ENCODE measurements around the gene SF3B6. TPM values are rescaled to one million over a fixed set of nuclear protein-coding genes. Genes with fewer than 3 reads are reported as not detected.

SF3B6 gene
- total and polyA plus RNA-seq, 2 experiments from 2014 or later, result 140 to 565 TPM

DNA sequence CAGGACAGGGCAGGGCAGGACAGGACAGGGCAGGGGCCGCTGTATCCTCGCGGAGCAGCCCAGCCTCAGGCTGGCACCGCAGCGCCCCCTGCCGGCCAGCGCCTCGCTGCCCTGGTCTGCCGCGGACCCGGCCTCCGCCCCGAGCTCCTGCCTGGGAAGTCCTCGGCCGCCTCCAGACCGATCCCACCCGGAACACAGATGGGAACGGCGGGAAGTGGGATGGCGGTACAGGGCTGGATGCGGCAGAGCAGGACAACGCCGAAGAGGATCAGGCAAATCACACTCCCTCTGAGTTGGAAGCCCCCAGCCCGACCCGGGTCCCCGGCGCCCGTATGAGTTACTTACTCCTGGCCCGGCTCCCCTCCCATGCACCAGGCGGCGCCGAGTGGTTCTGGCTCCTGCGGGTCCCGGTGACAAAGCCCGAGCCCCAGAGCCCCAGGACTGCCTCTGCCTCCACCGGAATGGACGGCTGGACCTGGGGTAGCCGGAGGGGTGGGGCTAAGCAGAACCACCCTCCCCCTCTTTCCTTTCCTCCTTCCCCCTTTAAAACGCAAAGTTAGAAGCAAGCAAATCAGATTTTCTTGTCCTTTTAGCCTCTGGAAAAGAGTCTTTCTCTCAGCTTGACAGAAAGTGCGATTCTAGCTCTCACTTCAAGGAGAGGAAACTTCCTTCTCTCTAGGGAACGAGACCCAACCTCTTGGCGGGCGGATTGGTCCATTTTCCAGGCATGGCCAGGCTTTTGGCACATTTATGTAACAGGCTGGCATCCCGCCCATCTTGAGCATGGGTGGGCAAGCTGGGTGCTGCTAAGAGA is 8.5 kb upstream of the SF3B6 start, which contains the start of gene TP53I3:
Gene TP53I3, minus strand, starts transcription at position 449 of the 814 bp plus-strand sequence. CDS start 508 bp downstream, outside the sequence.
- TF ChIP-seq EZH2 (IDR thresholded peaks at IDR 0.05; ENCODE audit: low read depth, unreplicated experiment), result no peak
- no peak for TF ChIP-seq ZNF114 (CRISPR knock-in tag; IDR thresholded peaks at IDR 0.05)
- TF ChIP-seq POLR2AphosphoS5 (IDR thresholded peaks at IDR 0.05; ENCODE audit: low read depth), result peak; percentile 75
- no peak for TF ChIP-seq ZNF331 (CRISPR knock-in tag; IDR thresholded peaks at IDR 0.05; ENCODE audit: low read depth)
- no peak for TF ChIP-seq JUNB (IDR thresholded peaks at IDR 0.05; ENCODE audit: unreplicated experiment)
- TF ChIP-seq NANOG (IDR thresholded peaks at IDR 0.05; ENCODE audit: borderline replicate concordance), result no peak
- peak; percentile 7 for TF ChIP-seq REST (IDR thresholded peaks at IDR 0.05; ENCODE audit: unreplicated experiment)
- TF ChIP-seq ETS1 (IDR thresholded peaks at IDR 0.05), result 0 out of 2 replicates have a peak, but pooled peaks have one; percentile 33
- TF ChIP-seq STAT1 (IDR thresholded peaks at IDR 0.05; ENCODE audit: unreplicated experiment), result no peak
- TF ChIP-seq, protein P1, sequence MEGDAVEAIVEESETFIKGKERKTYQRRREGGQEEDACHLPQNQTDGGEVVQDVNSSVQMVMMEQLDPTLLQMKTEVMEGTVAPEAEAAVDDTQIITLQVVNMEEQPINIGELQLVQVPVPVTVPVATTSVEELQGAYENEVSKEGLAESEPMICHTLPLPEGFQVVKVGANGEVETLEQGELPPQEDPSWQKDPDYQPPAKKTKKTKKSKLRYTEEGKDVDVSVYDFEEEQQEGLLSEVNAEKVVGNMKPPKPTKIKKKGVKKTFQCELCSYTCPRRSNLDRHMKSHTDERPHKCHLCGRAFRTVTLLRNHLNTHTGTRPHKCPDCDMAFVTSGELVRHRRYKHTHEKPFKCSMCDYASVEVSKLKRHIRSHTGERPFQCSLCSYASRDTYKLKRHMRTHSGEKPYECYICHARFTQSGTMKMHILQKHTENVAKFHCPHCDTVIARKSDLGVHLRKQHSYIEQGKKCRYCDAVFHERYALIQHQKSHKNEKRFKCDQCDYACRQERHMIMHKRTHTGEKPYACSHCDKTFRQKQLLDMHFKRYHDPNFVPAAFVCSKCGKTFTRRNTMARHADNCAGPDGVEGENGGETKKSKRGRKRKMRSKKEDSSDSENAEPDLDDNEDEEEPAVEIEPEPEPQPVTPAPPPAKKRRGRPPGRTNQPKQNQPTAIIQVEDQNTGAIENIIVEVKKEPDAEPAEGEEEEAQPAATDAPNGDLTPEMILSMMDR (conservative IDR thresholded peaks at IDR 0.05; ENCODE audit: low read depth in 2 of 2), result peak; percentile 76 to 95
- no peak for TF ChIP-seq EZH2phosphoT487 (IDR thresholded peaks at IDR 0.05; ENCODE audit: unreplicated experiment)
- TF ChIP-seq ZNF462 (CRISPR knock-in tag; IDR thresholded peaks at IDR 0.05), result no peak
- TF ChIP-seq CREB1 (CRISPR knock-in tag; IDR thresholded peaks at IDR 0.05; ENCODE audit: low read depth), result 0 out of 2 replicates have a peak, but pooled peaks have one; percentile 17
- Histone ChIP-seq H3K27ac (ENCODE audit: low read depth) (peak within 1 kb of the TSS; percentile 96), H3K4me2 (peak within 1 kb of the TSS; percentile 74), H3F3A (replicated peaks; ENCODE audit: low read depth) (peaks cover 12% of the 10 kb centered on the region; the same call in 1 of the 2 replicates), H4K20me1 (replicated peaks; ENCODE audit: insufficient read depth) (no peaks in the 10 kb centered on the region), H3K27me3 (ENCODE audit: insufficient read depth) (no peaks in the 10 kb centered on the region), H3K79me2 (replicated peaks; ENCODE audit: insufficient read depth) (peaks cover 4% of the 10 kb centered on the region), H3K4me1 (ENCODE audit: insufficient read depth) (peaks cover 11% of the 10 kb centered on the region), H3K4me3 (peak within 1 kb of the TSS; percentile 57), H2AFZ (peak within 1 kb of the TSS; percentile 83), H3K9me2 (ENCODE audit: insufficient read depth) (no peaks in the 10 kb centered on the region), H3K36me3 (ENCODE audit: insufficient read depth) (peaks cover 12% of the 10 kb centered on the region)
- peak within 1 kb of the TSS; percentile 97 for H3K27ac Mint-ChIP-seq
- peaks cover 19% of the 10 kb centered on the region for H3K4me1 Mint-ChIP-seq
- no peaks in the 10 kb centered on the region for H3K9me3 Mint-ChIP-seq
- peaks cover 10% of the 10 kb centered on the region for H3K27me3 Mint-ChIP-seq (ENCODE audit: insufficient read depth, low read depth, poor library complexity)
- ATAC-seq (peak; percentile 90), DNase-seq (ENCODE audit: low spot score) (peak; percentile 96)
- peak within 1 kb of the TSS; percentile 86 for H3K4me3 Mint-ChIP-seq
- H3K36me3 Mint-ChIP-seq (ENCODE audit: low read depth), result peaks cover 41% of the 10 kb centered on the region
